HepG2 (cell line): ENCODE data around the gene LOC128125822.

Experiments used
- CEBPZ ChIP-seq: IDR thresholded peaks from 2 replicates; pipeline ENCODE4 v1.6.1; 2012; ENCODE audit warnings: low read length, improper control_type of control experiment
- GATA4 ChIP-seq: sonication (generic); IDR thresholded peaks from 2 replicates; pipeline ENCODE4 v1.6.1; 2016; ENCODE audit warnings: antibody characterized with exemption, low read depth, borderline replicate concordance
- GPN1 ChIP-seq: sonication (generic); formaldehyde crosslinking; IDR thresholded peaks from 2 replicates; pipeline ENCODE4 v1.5.1; 2020; ENCODE audit warnings: missing genetic modification reagents, borderline replicate concordance
- KAT7 ChIP-seq: IDR thresholded peaks from 2 replicates; pipeline ENCODE4 v1.6.1; 2018; ENCODE audit warnings: borderline replicate concordance, missing compliant biosample characterization
- MZF1 ChIP-seq: sonication (generic); formaldehyde crosslinking; IDR thresholded peaks from 2 replicates; pipeline ENCODE4 v1.8.1; 2023; ENCODE audit warnings: mild to moderate bottlenecking, missing genetic modification reagents, borderline replicate concordance
- POLR2G ChIP-seq: fragments of 200-400 bp; formaldehyde crosslinking; IDR thresholded peaks from 2 replicates; pipeline ENCODE4 v1.6.1; 2018; ENCODE audit warnings: mild to moderate bottlenecking, low read depth, low read length, moderate library complexity
- RBM22 ChIP-seq: fragments of 200-400 bp; formaldehyde crosslinking; optimal IDR thresholded peaks from 2 replicates; pipeline ENCODE3; 2017; ENCODE audit warnings: mild to moderate bottlenecking, low read length, moderate library complexity
- SKIL ChIP-seq: sonication (generic); formaldehyde crosslinking; IDR thresholded peaks from 2 replicates; pipeline ENCODE4 v1.8.0; 2022; ENCODE audit warnings: missing genetic modification reagents, mild to moderate bottlenecking, moderate library complexity, borderline replicate concordance
- SNAI1 ChIP-seq: sonication (generic); formaldehyde crosslinking; IDR thresholded peaks from 2 replicates; pipeline ENCODE4 v1.5.0; 2020; ENCODE audit warnings: mild to moderate bottlenecking, missing genetic modification reagents, borderline replicate concordance
- SOX13 ChIP-seq, 3 experiments: fragments of 450-650 bp in 1 of 3; sonication (generic) in 1 of 3; formaldehyde crosslinking in 1 of 3; IDR thresholded peaks in 2 of 3; conservative IDR thresholded peaks in 1 of 3; 2 replicates each; pipeline versions ENCODE4 v1.5.0 to v1.6.1; 2016 to 2020; ENCODE audit warnings: antibody characterized with exemption in 1 of 3, mild to moderate bottlenecking in 1 of 3, missing compliant biosample characterization in 1 of 3, missing genetic modification reagents in 1 of 3, moderate library complexity in 1 of 3
- SYNCRIP ChIP-seq: fragments of 200-400 bp; formaldehyde crosslinking; IDR thresholded peaks from 2 replicates; pipeline ENCODE4 v1.6.1; 2018; ENCODE audit warnings: mild to moderate bottlenecking, low read depth, low read length; ENCODE audit not compliant: insufficient read depth
- THAP8 ChIP-seq: sonication (generic); formaldehyde crosslinking; IDR thresholded peaks from 2 replicates; pipeline ENCODE4 v1.5.1; 2020; ENCODE audit warnings: missing genetic modification reagents, mild to moderate bottlenecking, borderline replicate concordance
- YEATS2 ChIP-seq: sonication (generic); formaldehyde crosslinking; IDR thresholded peaks from 2 replicates; pipeline ENCODE4 v1.4.0; 2020; ENCODE audit warnings: missing genetic modification reagents, borderline replicate concordance
- ZGPAT ChIP-seq: IDR thresholded peaks from 2 replicates; pipeline ENCODE4 v1.6.1; 2016; ENCODE audit warnings: mild to moderate bottlenecking
- ZNF331 ChIP-seq: sonication (generic); formaldehyde crosslinking; IDR thresholded peaks from 2 replicates; pipeline ENCODE4 v1.4.0; 2020; ENCODE audit warnings: missing genetic modification reagents
- ZNF441 ChIP-seq: sonication (generic); formaldehyde crosslinking; IDR thresholded peaks from 2 replicates; pipeline ENCODE4 v1.7.0; 2021; ENCODE audit warnings: missing genetic modification reagents, borderline replicate concordance
- ZNF530 ChIP-seq: sonication (generic); formaldehyde crosslinking; IDR thresholded peaks from 2 replicates; pipeline ENCODE4 v1.5.0; 2020; ENCODE audit warnings: low read depth, mild to moderate bottlenecking, missing genetic modification reagents
- ZNF660 ChIP-seq: sonication (generic); formaldehyde crosslinking; IDR thresholded peaks from 2 replicates; pipeline ENCODE4 v1.5.1; 2020; ENCODE audit warnings: mild to moderate bottlenecking, low read depth, missing genetic modification reagents, borderline replicate concordance
- ZNF780A ChIP-seq: sonication (generic); formaldehyde crosslinking; IDR thresholded peaks from 2 replicates; pipeline ENCODE4 v1.8.0; 2022; ENCODE audit warnings: mild to moderate bottlenecking, missing genetic modification reagents, moderate library complexity

LOC128125822 gene

GRCh38 chr6:63573076-63573898, 1.0 kb downstream of the LOC128125822 start (continued):
- no peak for TF ChIP-seq CEBPZ
- TF ChIP-seq GPN1, result no peak
- peak; percentile 69; the same call in 1 of the 2 replicates for TF ChIP-seq ZNF441 (CRISPR knock-in tag)
- no peak for TF ChIP-seq ZNF331 (CRISPR knock-in tag)
- no peak for TF ChIP-seq SYNCRIP
- no peak; the same call in 1 of the 2 replicates for TF ChIP-seq ZNF780A (CRISPR knock-in tag)
- TF ChIP-seq ZNF660 (CRISPR knock-in tag), result peak; percentile 38; the same call in 1 of the 2 replicates
- TF ChIP-seq ZGPAT (CRISPR knock-in tag), result no peak; the same call in none of the 2 replicates
- peak; percentile 97 for TF ChIP-seq RBM22
- 0 out of 2 replicates have a peak, but pooled peaks have one; percentile 12 for TF ChIP-seq SKIL (CRISPR knock-in tag)
- no peak for TF ChIP-seq MZF1
- no peak; the same call in 1 of the 2 replicates for TF ChIP-seq SOX13 (IDR thresholded peaks at IDR 0.05)
- TF ChIP-seq SOX13 (CRISPR knock-in tag; conservative IDR thresholded peaks at IDR 0.05 in 1 of 2, IDR thresholded peaks at IDR 0.05 in 1 of 2), result peak in 1 of 2 experiments; percentile 72; a peak in 2 of 4 replicates
- TF ChIP-seq KAT7 (CRISPR knock-in tag), result peak; percentile 81; the same call in 1 of the 2 replicates
- TF ChIP-seq SNAI1 (CRISPR knock-in tag), result peak; percentile 69; the same call in 1 of the 2 replicates
- TF ChIP-seq YEATS2 (CRISPR knock-in tag), result no peak; the same call in 1 of the 2 replicates
- no peak; the same call in 1 of the 2 replicates for TF ChIP-seq ZNF530
- peak; percentile 91 for TF ChIP-seq POLR2G
- peak; percentile 48; the same call in 1 of the 2 replicates for TF ChIP-seq THAP8 (CRISPR knock-in tag)
- peak; percentile 57 for TF ChIP-seq GATA4
